ENCODE results near the gene SH2D4B. TPM values are rescaled to one million over a fixed set of nuclear protein-coding genes. Genes with fewer than 3 reads are reported as not detected.
"Not testable (repeated sequence)": the region's sequence is repeated elsewhere in the genome, so short reads cannot be mapped to it uniquely, and the experiment has no call there.

The SH2D4B gene
- total and polyA plus RNA-seq, 3 experiments from 2014 or later, result 0.11 to 0.13 TPM; not detected in 1

DNA sequence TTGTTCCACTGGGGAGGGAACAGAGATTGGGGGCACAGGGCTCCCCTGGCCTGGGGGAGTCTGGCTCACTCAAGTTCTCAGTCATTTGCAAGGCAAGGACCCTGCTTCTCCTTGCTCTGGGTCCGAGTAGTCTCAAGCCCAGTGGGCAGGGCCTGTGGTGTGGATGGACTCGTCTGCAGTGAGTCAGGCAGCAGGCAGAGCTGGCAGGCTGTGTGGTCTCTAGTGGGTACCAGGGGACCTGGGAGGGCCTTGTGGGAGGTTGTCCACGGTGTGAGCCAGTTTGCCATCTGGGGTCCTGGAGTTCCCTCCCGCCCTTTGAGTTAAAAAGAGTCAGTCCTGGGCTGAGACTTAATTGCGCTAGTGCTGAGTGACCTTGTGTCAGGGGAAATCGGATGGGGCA, 8.8 kb upstream of the SH2D4B start:
- Mint-ChIP-seq H3K9me3 (no peaks in the 10 kb centered on the region), H3K4me1 (peaks cover 70 to 86% (median 85%) of the 10 kb centered on the region in 3 donors), H3K27me3 (no peaks in the 10 kb centered on the region), H3K36me3 (peaks cover 0 to 12% (median 0%) of the 10 kb centered on the region in 3 donors), H3K4me3 (peak overlapping the region in 6 of 7 donors; percentile 7 to 74 (median 68)), H3K27ac (peak overlapping the region; percentile 80 to 96 (median 90))
- Histone ChIP-seq H3K36me3 (ENCODE audit: insufficient read depth, low read length) (no peaks in the 10 kb centered on the region), H3K27ac (ENCODE audit: low read depth, low read length) (no peak overlapping the region), H3K4me3 (ENCODE audit: low read length) (no peak overlapping the region), H3K4me1 (ENCODE audit: insufficient read depth, low read length) (peaks cover 82% of the 10 kb centered on the region), H3K27me3 (ENCODE audit: insufficient read depth, low read length, poor library complexity, severe bottlenecking) (no peaks in the 10 kb centered on the region), H3K9me3 (ENCODE audit: low read length) (no peaks in the 10 kb centered on the region)
- ChIA-PET CTCF (interaction anchor here (2.1 kb wide), 1 partner anchor 84 kb away, joined by 5 read pairs; no protein-coding TSS in a partner anchor), POLR2A (interaction anchor here (1.0 kb wide), 1 partner anchor 121 kb away, joined by 3 read pairs; the partner anchor contains the start of gene PRXL2A)
- DNase-seq, result no peak

DNA sequence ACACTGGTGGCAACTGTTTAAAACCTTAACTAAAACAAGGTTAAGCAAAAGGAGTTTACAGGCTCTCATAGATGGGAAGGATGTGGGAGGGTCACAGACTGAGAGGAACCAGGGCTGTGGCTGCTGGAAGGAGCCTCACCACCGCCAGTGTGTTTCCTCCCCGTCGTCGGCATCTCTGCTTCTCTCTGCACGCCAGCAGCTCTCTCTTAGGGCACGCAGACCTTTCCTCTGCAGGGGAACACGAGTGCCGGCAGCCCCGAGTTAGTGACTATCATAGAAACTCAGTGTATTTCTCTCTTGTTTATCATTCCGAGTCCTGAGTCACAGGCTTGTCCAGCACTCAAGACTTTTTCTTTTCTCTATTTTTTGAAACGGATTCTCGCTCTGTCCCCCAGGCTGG, 8.1 kb upstream of the SH2D4B start:
- peak in 3 of 5 donors; percentile 37 to 68 (median 64) for DNase-seq
- H3K9me3 ChIP-seq (ENCODE audit: low read length), result no peaks in the 10 kb centered on the region
- H3K4me3 Mint-ChIP-seq, result peak overlapping the region; percentile 56 to 74 (median 70)
- POLR2A ChIA-PET, result interaction anchor here (0.6 kb wide), 1 partner anchor 43 kb away, joined by 4 read pairs; no protein-coding TSS in a partner anchor
- CTCF ChIA-PET, result no interaction called here
- H3K36me3 Mint-ChIP-seq, result peaks cover 0 to 12% (median 0%) of the 10 kb centered on the region in 3 donors
- peak overlapping the region; percentile 23 for H3K4me3 ChIP-seq (ENCODE audit: low read length)
- no peaks in the 10 kb centered on the region for H3K27me3 Mint-ChIP-seq
- H3K27ac Mint-ChIP-seq, result peak overlapping the region; percentile 80 to 96 (median 90)
- H3K4me1 Mint-ChIP-seq, result peaks cover 64 to 79% (median 78%) of the 10 kb centered on the region in 3 donors
- H3K36me3 ChIP-seq (ENCODE audit: insufficient read depth, low read length), result no peaks in the 10 kb centered on the region
- H3K27ac ChIP-seq (ENCODE audit: low read depth, low read length), result no peak overlapping the region
- H3K4me1 ChIP-seq (ENCODE audit: insufficient read depth, low read length), result peaks cover 80% of the 10 kb centered on the region
- H3K27me3 ChIP-seq (ENCODE audit: insufficient read depth, low read length, poor library complexity, severe bottlenecking), result no peaks in the 10 kb centered on the region
- H3K9me3 Mint-ChIP-seq, result no peaks in the 10 kb centered on the region

DNA sequence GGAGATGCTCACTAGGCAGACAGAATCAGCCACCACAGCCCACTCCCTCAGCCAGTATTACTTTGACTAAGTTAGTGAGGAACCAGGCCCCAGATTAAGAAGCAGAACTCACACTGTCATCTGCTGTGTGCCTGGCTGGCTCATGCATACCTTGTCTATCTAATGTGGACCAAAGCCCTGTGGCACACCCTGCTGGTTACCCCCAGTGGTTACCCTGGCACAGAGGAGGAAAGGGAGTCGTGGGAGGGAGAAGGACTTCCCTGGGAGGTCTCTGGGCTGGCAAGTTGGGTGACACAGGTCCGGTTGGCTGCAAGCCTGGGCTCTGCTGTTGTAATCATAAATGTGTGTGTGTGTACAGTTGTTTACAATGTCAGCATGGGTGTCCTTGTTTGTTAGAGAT, 7.5 kb upstream of the SH2D4B start:
- H3K4me3 ChIP-seq (ENCODE audit: low read length), result no peak overlapping the region
- no peaks in the 10 kb centered on the region for H3K27me3 ChIP-seq (ENCODE audit: insufficient read depth, low read length, poor library complexity, severe bottlenecking)
- H3K9me3 ChIP-seq (ENCODE audit: low read length), result no peaks in the 10 kb centered on the region
- peaks cover 0 to 12% (median 0%) of the 10 kb centered on the region in 3 donors for H3K36me3 Mint-ChIP-seq
- no peak overlapping the region for H3K27ac ChIP-seq (ENCODE audit: low read depth, low read length)
- H3K9me3 Mint-ChIP-seq, result no peaks in the 10 kb centered on the region
- H3K27ac Mint-ChIP-seq, result peak overlapping the region in 7 of 8 donors; percentile 80 to 96 (median 91)
- ChIA-PET CTCF (interaction anchor here (1.1 to 1.5 kb wide), 3 partner anchors 19 to 86 kb away, joined by 4 to 5 read pairs (median 4); no protein-coding TSS in a partner anchor), POLR2A (no interaction called here)
- H3K4me1 ChIP-seq (ENCODE audit: insufficient read depth, low read length), result peaks cover 74% of the 10 kb centered on the region
- H3K36me3 ChIP-seq (ENCODE audit: insufficient read depth, low read length), result no peaks in the 10 kb centered on the region
- peak overlapping the region; percentile 58 to 74 (median 70) for H3K4me3 Mint-ChIP-seq
- peaks cover 62 to 75% (median 72%) of the 10 kb centered on the region in 3 donors for H3K4me1 Mint-ChIP-seq
- no peaks in the 10 kb centered on the region for H3K27me3 Mint-ChIP-seq
- DNase-seq, result peak in 2 of 5 donors; percentile 10 to 34

DNA sequence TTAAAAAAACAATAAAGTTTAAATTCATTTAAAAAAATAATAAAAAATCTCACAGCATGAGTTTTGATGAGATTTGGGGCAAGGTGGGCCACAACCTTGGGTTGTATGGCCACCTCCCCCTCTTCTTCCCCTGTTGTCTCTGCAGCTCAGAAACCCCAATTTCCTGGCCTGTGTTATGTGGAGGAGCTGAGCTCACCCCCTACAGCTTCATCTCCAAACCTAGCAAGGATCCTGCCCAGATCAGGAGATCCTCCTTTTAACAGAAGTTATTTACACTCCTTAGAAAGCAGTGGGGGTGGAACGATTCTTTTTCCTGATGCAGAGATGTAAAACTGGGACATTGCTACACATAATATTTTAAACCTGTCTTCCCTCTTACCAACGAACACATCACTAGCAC, 6.9 kb upstream of the SH2D4B start:
- CTCF ChIA-PET, result interaction anchor here (1.1 to 1.5 kb wide), 3 partner anchors 19 to 87 kb away, joined by 4 to 5 read pairs (median 4); no protein-coding TSS in a partner anchor
- H3K27ac ChIP-seq (ENCODE audit: low read depth, low read length), result no peak overlapping the region
- peak in 1 of 5 donors; percentile 55 for DNase-seq

DNA sequence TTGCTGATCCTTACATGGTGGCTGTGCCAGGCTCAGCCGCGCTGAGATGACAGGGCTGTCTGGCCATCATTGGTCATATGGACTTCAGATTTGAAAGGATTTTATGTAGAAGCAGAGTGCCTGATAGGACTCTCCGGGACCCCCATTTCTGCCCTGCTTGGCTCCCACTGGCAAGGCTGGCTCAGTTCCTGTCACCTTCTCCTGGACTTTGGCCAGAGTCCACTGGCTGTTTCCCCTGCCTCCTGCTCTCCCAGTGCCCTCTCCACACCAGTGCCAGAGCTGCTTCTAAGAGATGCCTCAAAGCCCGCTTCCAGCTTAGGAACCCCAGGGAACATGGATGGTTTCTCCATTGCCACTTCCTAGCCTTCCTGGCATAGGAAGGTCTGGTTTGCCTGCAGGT, 5.1 kb upstream of the SH2D4B start:
- Histone ChIP-seq H3K36me3 (ENCODE audit: insufficient read depth, low read length) (no peaks in the 10 kb centered on the region), H3K9me3 (ENCODE audit: low read length) (no peaks in the 10 kb centered on the region), H3K4me1 (ENCODE audit: insufficient read depth, low read length) (peaks cover 58% of the 10 kb centered on the region), H3K27ac (ENCODE audit: low read depth, low read length) (no peak overlapping the region), H3K27me3 (ENCODE audit: insufficient read depth, low read length, poor library complexity, severe bottlenecking) (no peaks in the 10 kb centered on the region), H3K4me3 (ENCODE audit: low read length) (no peak overlapping the region)
- POLR2A ChIA-PET, result no interaction called here
- no peaks in the 10 kb centered on the region for H3K9me3 Mint-ChIP-seq
- no peaks in the 10 kb centered on the region for H3K27me3 Mint-ChIP-seq
- H3K4me1 Mint-ChIP-seq, result peaks cover 57 to 66% (median 63%) of the 10 kb centered on the region in 3 donors
- peak overlapping the region in 5 of 7 donors; percentile 22 to 59 (median 24) for H3K4me3 Mint-ChIP-seq
- H3K36me3 Mint-ChIP-seq, result peaks cover 0 to 19% (median 0%) of the 10 kb centered on the region in 3 donors
- H3K27ac Mint-ChIP-seq, result peak overlapping the region in 7 of 8 donors; percentile 14 to 85 (median 78)
- DNase-seq, result no peak
- CTCF ChIA-PET, result no interaction called here

More for the DNA sequence above, 6.9 kb upstream of the SH2D4B start:
- Mint-ChIP-seq H3K4me3 (peak overlapping the region; percentile 10 to 69 (median 58)), H3K27me3 (no peaks in the 10 kb centered on the region), H3K36me3 (peaks cover 0 to 15% (median 0%) of the 10 kb centered on the region in 3 donors), H3K27ac (peak overlapping the region; percentile 35 to 96 (median 86)), H3K4me1 (peaks cover 62 to 73% (median 70%) of the 10 kb centered on the region in 3 donors), H3K9me3 (no peaks in the 10 kb centered on the region)
- POLR2A ChIA-PET, result no interaction called here
- Histone ChIP-seq H3K27me3 (ENCODE audit: insufficient read depth, low read length, poor library complexity, severe bottlenecking) (no peaks in the 10 kb centered on the region), H3K36me3 (ENCODE audit: insufficient read depth, low read length) (no peaks in the 10 kb centered on the region), H3K9me3 (ENCODE audit: low read length) (no peaks in the 10 kb centered on the region), H3K4me1 (ENCODE audit: insufficient read depth, low read length) (peaks cover 68% of the 10 kb centered on the region), H3K4me3 (ENCODE audit: low read length) (no peak overlapping the region)

DNA sequence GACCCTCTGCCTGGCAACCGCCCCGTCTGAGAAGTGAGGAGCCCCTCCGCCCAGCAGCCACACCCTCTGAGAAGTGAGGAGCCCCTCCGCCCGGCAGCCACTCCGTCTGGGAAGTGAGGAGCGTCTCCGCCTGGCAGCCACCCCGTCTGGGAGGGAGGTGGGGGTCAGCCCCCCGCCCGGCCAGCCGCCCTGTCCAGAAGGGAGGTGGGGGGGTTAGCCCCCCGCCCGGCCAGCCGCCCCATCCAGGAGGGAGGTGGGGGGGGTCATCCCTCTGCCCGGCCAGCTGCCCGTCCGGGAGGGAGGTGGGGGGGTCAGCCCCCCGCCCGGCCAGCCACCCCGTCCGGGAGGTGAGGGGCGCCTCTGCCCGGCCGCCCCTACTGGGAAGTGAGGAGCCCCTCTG, 3.6 kb upstream of the SH2D4B start:
- H3K4me3 Mint-ChIP-seq; POLR2A ChIA-PET; H3K27me3 Mint-ChIP-seq; H3K4me3 ChIP-seq (ENCODE audit: low read length); H3K27ac ChIP-seq (ENCODE audit: low read depth, low read length); CTCF ChIA-PET; DNase-seq; H3K27me3 ChIP-seq (ENCODE audit: insufficient read depth, low read length, poor library complexity, severe bottlenecking); H3K9me3 Mint-ChIP-seq; H3K36me3 ChIP-seq (ENCODE audit: insufficient read depth, low read length); H3K27ac Mint-ChIP-seq; H3K9me3 ChIP-seq (ENCODE audit: low read length): not testable (repeated sequence)
- peaks cover 43% of the 10 kb centered on the region for H3K4me1 ChIP-seq (ENCODE audit: insufficient read depth, low read length)
- Mint-ChIP-seq H3K4me1 (peaks cover 45 to 54% (median 50%) of the 10 kb centered on the region in 3 donors), H3K36me3 (peaks cover 0 to 12% (median 0%) of the 10 kb centered on the region in 3 donors)

DNA sequence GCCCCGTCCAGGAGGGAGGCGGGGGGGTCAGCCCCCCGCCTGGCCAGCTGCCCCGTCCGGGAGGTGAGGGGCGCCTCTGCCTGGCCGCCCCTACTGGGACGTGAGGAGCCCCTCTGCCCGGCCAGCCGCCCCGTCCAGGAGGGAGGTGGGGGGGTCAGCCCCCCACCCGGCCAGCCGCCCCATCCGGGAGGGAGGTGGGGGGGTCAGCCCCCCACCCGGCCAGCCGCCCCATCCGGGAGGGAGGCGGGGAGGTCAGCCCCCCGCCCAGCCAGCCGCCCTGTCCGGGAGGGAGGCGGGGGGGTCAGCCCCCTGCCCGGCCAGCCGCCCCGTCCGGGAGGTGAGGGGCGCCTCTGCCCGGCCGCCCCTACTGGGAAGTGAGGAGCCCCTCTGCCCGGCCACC, 3.1 kb upstream of the SH2D4B start:
- H3K4me3 Mint-ChIP-seq; H3K4me3 ChIP-seq (ENCODE audit: low read length); CTCF ChIA-PET; POLR2A ChIA-PET; H3K27ac ChIP-seq (ENCODE audit: low read depth, low read length); H3K27ac Mint-ChIP-seq; H3K27me3 Mint-ChIP-seq; H3K27me3 ChIP-seq (ENCODE audit: insufficient read depth, low read length, poor library complexity, severe bottlenecking); H3K36me3 ChIP-seq (ENCODE audit: insufficient read depth, low read length); DNase-seq; H3K9me3 ChIP-seq (ENCODE audit: low read length); H3K9me3 Mint-ChIP-seq: not testable (repeated sequence)
- Mint-ChIP-seq H3K4me1 (peaks cover 39 to 48% (median 44%) of the 10 kb centered on the region in 3 donors), H3K36me3 (peaks cover 0 to 11% (median 0%) of the 10 kb centered on the region in 3 donors)
- H3K4me1 ChIP-seq (ENCODE audit: insufficient read depth, low read length), result peaks cover 37% of the 10 kb centered on the region

DNA sequence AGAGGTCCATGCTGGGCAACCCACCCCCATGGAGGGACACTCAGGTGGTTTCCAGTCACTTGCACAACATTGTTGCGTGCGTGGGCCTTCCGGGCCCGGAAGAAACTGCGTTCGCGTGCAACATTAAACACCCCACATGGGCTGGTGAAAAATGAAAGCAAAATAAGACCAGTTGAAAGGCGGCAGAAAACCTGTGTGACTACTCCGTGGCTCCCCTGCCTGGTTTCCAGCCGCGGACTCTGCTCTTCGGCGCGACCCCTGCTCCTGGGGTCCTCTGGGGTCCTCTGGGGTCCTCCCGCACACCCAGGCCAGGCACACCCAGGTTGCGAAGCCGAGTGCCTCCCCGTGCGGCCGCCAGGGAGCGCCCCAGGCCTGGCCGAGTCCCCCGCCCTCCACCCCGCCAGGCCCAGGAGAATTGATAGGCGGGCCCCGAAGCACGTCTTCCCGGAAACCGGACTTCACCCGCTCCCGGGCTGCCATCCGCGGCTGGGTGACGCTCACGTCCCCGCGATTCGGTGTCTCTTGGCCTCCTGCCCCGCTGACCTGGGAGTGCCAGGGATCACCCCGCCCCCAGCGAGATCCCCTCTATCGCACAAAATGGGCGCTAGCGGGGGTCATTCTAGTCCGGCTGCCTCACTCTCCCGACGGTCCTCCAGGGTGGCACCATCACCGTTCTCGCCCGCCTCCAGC, 1.9 kb upstream of the SH2D4B start:
- H3K36me3 ChIP-seq (ENCODE audit: insufficient read depth, low read length), result no peaks in the 10 kb centered on the region
- H3K27ac ChIP-seq (ENCODE audit: low read depth, low read length), result peak overlapping the region; percentile 73
- no peaks in the 10 kb centered on the region for H3K9me3 Mint-ChIP-seq
- H3K4me1 Mint-ChIP-seq, result peaks cover 28 to 40% (median 36%) of the 10 kb centered on the region in 3 donors
- no peaks in the 10 kb centered on the region for H3K27me3 Mint-ChIP-seq
- H3K27ac Mint-ChIP-seq, result peak overlapping the region; percentile 94 to 98 (median 98)
- ChIA-PET CTCF (interaction anchor here (1.0 to 1.4 kb wide), 4 partner anchors 12 to 79 kb away, joined by 3 to 6 read pairs (median 3); no protein-coding TSS in a partner anchor), POLR2A (interaction anchor here (1.2 kb wide), 1 partner anchor 24 kb away, joined by 5 read pairs; no protein-coding TSS in a partner anchor)
- peak; percentile 60 to 83 (median 71) for DNase-seq
- peaks cover 27% of the 10 kb centered on the region for H3K4me1 ChIP-seq (ENCODE audit: insufficient read depth, low read length)
- H3K4me3 Mint-ChIP-seq, result peak overlapping the region; percentile 88 to 93 (median 91)
- H3K4me3 ChIP-seq (ENCODE audit: low read length), result peak overlapping the region; percentile 33
- H3K36me3 Mint-ChIP-seq, result peaks cover 0 to 11% (median 0%) of the 10 kb centered on the region in 3 donors
- no peaks in the 10 kb centered on the region for H3K9me3 ChIP-seq (ENCODE audit: low read length)
- no peaks in the 10 kb centered on the region for H3K27me3 ChIP-seq (ENCODE audit: insufficient read depth, low read length, poor library complexity, severe bottlenecking)

Data from CD8-positive, alpha-beta memory T cell (primary cell).